Stimulated activated CD4-positive, alpha-beta T cell treated with anti-CD3 and anti-CD28 coated beads, TNF-alpha, amount 100 ng/mL, for 1 hour (primary cell): ENCODE results near the gene ENKUR.

ENCODE experiments used
- DNase-seq, 3 donors: peaks; one replicate each; pipeline ENCODE4 v3.0.0-alpha.2; 2020; ENCODE audit warnings: low read depth in 3 of 3, low spot score in 1 of 3

The ENKUR gene

GRCh38 chr10:25015828-25016375, at the start of gene ENKUR:
TSS of gene ENKUR (minus strand) at chr10:25016158. CDS start at chr10:25015936, 222 bp downstream.
- peak; percentile 85 to 90 (median 89) for DNase-seq

DNA sequence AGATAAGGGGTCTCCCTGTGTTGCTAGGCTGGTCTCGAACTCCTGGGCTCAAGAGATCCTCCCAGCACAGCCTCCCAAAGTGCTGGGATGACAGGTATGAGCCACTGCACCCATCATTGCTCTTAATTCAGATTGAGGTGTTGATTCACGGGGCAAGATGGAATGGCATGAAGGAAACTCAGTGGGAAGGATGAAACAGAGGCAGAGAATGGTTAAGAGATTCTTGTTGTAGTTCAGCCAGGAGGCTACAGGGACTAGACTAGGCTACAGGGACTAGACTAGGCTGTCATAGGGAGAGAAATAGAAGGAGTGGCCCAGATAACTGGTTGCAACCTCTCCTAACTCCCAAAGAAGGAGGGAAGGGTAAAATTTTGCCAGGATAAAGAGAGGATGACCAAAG, 48.4 kb upstream of the ENKUR start:
- DNase-seq: no peak

DNA sequence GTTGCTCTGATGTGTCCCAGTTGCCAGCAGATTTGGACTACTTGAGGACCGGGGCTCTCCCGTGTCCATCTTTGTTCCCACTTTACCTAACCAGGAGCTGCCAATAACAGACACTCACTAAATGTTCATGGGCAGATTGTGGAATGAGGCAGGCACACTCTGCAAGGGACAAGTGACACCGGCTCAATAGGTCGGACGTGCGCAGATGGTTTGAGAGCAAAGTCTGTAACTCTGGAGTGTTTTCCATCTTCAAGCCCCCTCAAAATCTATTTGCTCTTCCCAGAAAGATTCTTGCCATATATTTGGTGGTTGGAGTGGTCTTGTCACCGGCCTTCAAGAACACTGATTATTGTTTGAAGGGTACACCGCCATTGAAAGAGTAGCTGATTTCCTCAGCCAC, 47.7 kb upstream of the ENKUR start:
- DNase-seq: no peak

DNA sequence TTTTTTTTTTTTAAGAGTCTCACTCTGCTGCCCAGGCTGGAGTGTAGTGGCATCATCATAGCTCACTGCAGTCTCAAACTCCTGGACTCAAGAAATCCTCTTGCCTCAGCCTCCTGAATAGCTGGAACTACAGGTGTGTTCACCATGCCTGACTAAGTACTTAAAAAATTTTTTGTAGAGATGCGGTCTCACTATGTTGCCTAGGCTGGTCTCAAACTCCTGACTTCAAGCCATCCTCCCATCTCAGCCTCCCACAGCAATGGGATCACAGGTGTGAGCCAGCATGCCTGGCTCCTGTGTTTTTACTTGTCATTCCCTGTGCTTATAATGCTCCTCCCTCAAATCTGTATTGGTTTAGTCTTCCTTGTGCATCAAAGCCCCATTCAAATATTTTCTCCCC, 47.2 kb upstream of the ENKUR start:
- DNase-seq: no peak

GRCh38 chr10:25061711-25062449, 45.9 kb upstream of the ENKUR start:
- no peak for DNase-seq

DNA sequence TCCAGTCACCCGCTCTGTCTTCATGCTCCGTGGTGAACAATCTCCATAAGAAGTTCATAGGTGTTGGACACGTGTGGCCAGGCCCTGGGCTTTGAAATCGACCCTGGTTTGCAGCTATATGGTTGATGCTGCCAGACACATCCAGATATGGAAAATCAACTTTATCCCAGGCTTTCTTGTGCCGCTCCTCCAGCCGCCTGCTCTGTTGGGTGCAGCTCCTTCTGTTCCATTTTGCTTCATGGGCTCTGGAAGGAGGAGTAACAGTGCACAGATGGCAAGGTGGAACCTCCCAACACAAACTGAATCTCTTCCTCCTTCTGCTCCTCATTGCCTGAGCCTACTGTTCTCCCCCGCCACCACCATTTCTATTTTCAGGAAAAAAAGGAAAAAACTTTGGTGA, 45.2 kb upstream of the ENKUR start:
- no peak for DNase-seq

GRCh38 chr10:25059990-25060389, 44.0 kb upstream of the ENKUR start:
- no peak for DNase-seq

DNA sequence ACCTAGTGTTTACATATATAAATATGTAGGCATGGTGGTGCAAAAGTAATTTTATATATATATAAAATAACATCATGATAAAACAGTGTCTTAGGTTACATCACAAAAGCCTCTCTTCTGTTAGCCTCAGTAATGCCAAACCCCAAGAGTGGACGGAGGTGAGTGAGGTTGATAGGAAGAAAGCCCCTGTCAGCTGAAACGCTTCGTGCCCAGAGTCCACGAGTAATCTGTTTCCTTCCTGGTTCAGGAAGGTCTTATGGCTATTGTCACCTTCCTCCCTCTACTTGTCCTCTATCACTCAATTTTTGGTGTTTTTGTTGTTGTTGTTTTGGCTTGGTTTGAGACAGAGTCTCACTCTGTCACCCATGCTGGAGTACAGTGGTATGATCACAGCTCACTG, 41.9 kb upstream of the ENKUR start:
- no peak for DNase-seq

DNA sequence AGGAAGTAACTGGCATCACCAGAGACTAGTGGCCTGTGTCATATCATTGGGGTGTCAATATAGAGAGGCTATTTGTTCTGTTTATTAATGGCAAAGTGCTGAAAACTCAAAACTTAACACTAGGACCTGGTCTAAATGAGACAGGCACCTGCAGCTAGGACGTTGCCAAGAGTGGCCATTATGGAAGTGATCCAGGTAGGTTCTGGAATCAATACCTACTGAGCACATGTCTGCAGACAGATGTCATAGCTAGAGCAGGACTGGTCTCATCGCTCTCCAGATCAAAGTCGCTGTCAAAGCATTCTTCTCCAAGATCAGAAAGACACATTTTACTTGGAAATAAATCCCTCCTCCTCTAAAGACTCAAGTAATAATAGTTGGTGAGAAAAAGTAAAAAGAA, 40.8 kb upstream of the ENKUR start:
- DNase-seq: no peak

DNA sequence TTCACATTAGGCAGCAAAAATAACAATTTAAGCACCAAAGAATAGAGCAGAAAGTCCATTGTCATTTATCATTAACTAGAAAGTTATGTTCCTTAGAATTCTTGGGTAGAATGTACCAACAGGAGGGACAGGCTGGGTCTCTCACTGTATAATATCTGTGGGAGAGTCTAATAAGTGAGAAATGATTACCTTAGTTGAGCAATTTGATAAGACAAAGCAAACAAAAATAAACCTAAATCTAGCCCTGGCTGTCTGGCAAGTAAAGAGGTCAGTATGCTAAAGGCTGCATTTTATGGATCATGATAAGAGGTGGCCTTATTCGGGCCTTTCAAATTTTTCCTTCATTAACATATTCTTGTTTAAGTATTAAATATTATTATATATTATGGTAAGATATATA, 36.1 kb upstream of the ENKUR start:
- no peak for DNase-seq

DNA sequence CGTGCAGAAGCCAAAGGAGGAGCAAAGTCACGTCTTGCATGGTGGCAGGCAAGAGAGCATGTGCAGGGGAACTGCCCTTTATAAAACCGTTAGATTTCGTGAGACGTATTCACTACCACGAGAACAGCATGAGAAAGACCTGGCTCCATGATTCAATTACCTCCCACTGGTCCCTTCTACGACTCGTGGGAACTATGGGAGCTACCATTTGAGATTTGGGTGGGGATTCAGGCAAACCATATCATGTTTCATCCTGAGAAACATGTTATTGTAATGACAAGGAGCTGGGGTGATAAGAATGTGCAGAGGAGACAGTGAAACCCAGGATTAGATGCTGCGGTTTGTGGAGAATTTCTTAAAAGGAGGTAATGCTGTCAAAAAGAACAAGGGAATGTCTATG, 34.4 kb upstream of the ENKUR start:
- no peak for DNase-seq

- DNase-seq: no peak
These were observed 34.0 kb upstream of the ENKUR start for GRCh38 chr10:25049966-25050365.

DNA sequence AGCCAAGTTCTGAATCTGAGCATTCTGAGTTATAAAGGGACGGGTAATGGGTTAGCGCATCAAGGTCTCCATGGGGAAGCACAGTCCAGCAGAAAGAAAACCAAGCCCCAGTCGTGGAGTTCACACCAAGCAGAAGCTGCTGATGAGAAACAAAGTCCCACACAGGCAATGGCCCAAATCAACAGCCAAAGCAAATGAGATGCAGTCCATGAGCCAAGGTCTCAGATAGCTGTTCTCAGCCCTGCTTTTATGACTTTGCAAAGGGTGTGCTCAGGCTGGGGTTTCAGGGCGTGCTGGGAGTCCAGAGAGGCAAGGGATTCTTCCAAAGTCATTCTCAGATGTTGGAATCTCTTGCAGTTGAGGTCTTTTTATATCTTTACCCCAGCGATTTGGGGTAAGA, 32.5 kb upstream of the ENKUR start:
- no peak for DNase-seq

DNA sequence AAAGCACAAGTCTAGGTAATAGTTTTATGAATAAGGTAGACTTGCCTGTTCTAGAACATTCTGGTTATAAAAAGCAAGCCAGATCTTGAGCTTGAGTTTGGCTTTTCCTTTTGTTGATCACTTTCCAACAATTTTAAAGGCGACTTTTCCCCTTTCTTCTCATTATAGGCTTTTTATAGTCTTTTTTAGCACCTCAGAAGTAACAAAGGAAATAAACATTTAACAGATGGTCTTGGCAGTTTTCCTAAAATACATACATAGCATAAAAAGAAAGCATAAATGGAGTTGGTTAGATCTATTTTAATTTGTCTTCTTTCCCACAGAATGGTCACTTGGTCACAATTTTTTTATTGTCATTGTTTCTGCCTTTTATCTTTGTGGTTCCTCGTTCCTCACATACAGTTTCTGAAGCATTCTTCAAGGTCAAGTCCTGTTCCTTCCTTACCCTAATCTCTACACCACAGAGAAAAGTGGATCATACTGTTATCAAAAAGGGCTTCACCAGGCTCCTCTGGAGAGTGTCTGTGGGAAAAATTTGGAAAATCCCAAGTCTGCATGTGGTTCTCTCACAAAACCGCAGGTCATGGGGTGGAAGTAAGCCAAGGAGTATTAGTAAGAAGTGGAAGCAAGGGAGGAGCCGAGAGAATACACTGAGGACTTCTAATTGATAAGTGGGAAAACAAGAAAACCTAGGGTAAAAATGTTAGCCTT, 31.8 kb upstream of the ENKUR start:
- DNase-seq: no peak

- DNase-seq: no peak
These were observed 31.1 kb upstream of the ENKUR start for GRCh38 chr10:25047088-25047487.

GRCh38 chr10:25046641-25047040, 30.7 kb upstream of the ENKUR start:
- DNase-seq: no peak

- no peak for DNase-seq
These were observed 23.6 kb upstream of the ENKUR start for GRCh38 chr10:25039531-25039930.

GRCh38 chr10:25038325-25038724, 22.4 kb upstream of the ENKUR start:
- DNase-seq: no peak

- no peak for DNase-seq
These were observed 20.4 kb upstream of the ENKUR start for GRCh38 chr10:25036381-25036780.

DNA sequence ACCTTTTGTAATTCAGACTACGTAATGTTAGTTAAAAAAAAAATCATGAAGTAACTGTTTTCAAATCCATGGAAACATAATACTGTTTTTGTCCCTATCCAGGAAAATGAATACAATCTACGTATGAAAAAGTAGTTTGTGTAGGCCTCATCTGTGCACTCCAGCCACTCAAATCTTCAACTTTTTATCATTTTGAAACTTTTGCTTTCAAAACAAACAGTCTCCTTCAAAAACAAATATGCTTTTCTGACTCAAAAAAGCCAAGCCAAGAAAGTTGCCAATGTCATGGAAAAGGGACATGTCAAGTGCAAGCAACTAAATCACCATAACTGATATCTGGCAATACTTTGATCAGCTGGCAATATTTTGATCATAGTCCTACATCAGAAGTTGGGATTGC, 13.6 kb upstream of the ENKUR start:
- no peak for DNase-seq

DNA sequence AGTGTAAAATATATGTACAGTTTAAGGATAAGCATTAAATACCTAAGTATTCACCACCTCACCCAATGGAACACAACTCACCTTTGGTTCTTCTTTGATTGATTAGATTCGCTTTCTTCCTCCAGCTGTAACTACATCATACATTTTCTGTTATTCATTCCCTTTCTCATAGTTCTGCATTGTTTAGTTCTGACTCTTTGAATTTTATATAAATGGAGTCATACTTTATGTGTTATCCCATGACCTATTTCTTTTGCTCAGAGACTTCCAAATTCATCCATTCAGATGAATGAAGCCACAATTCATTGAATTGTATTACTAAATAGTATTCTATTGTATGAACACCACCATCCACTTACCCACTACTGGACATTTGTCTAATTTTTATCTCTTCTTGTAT, 12.8 kb upstream of the ENKUR start:
- DNase-seq: no peak

DNA sequence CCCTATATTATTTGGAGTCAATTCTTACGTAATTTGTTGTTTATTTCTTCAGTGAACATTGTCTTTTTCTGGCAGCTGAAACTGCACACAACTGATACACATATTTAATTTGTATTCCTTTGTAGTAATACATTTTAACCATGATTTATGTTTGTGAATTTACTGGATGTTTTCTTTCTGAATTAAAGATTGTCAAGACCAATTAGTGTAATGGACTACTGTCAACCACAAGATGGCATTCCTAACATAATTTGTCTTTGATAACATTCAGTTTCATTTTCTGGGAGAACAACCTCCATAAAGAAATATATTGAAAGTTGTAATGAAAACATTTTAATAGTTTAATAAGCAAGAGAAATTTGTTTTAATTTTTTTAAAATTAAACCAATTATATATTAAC, 10.5 kb upstream of the ENKUR start:
- no peak for DNase-seq

- DNase-seq: no peak
These were observed 8.6 kb upstream of the ENKUR start for GRCh38 chr10:25024528-25024927.
